H1 (cell line): ENCODE results near the gene NRK. TPM values are rescaled to one million over a fixed set of nuclear protein-coding genes. Genes with fewer than 3 reads are reported as not detected.

Source experiments
- CHD7 ChIP-seq: fragments of 300-600 bp; sonication (generic); IDR thresholded peaks from 2 replicates; pipeline ENCODE4 v1.7.1; 2012; ENCODE audit warnings: low read length, moderate library complexity, mild to moderate bottlenecking, inconsistent platforms; ENCODE audit not compliant: insufficient replicate concordance
- E2F6 ChIP-seq: IDR thresholded peaks from 2 replicates; pipeline ENCODE4 v1.6.1; 2012; ENCODE audit warnings: inconsistent platforms
- HDAC6 ChIP-seq: IDR thresholded peaks from one replicate; pipeline ENCODE4 v1.7.1; 2012; ENCODE audit warnings: low read depth, mild to moderate bottlenecking, inconsistent platforms, low read length, moderate library complexity
- JUN ChIP-seq: IDR thresholded peaks from 2 replicates; pipeline ENCODE4 v1.6.1; 2011; ENCODE audit warnings: low read depth, mild to moderate bottlenecking, improper control_type of control experiment, low read length
- polyA plus RNA-seq, 7 experiments: library from polyadenylated mRNA; depleted of rRNA in 3 of 7; stranded (reverse) in 5 of 7; unstranded in 2 of 7; fragments of >200 nt in 5 of 7; fragments of 200-250 nt in 2 of 7; gene quantifications; 1 replicate in 5 of 7; 2 replicates in 1 of 7; 4 replicates in 1 of 7; pipeline versions ENCODE4 v1.2.1 to v1.2.3, GENCODE V29; 2011 to 2013; ENCODE audit warnings: missing spikeins in 2 of 7, mixed read lengths in 2 of 7
- total RNA-seq: library from RNA; stranded (reverse); fragmentation: NEBNext Ultra II Directional; extraction: Animal tissue kit (Norgen Biotek cat#: 25700); gene quantifications from 2 replicates; pipeline ENCODE4 v1.2.1, GENCODE V29; 2021

NRK gene
- total and polyA plus RNA-seq, 2 of the 8 experiments (the other 6 are each of a cell fraction or from before 2014, with no cell fraction given): 0.86 to 8.3 TPM

- no peak for TF ChIP-seq CHD7
- no peak for TF ChIP-seq JUN
- no peak for TF ChIP-seq HDAC6
- no peak for TF ChIP-seq E2F6
Observed at GRCh38 chrX:105909576-105909975, 87.2 kb downstream of the NRK start (continued).
